ENCODE results near the gene CCDC24. TPM values are rescaled to one million over a fixed set of nuclear protein-coding genes. Genes with fewer than 3 reads are reported as not detected.

The CCDC24 gene
- total and polyA plus RNA-seq, 2 donors (not counting 3 experiments of a cell fraction or from before 2014, with no cell fraction given) = 2.2 to 3.1 TPM

DNA sequence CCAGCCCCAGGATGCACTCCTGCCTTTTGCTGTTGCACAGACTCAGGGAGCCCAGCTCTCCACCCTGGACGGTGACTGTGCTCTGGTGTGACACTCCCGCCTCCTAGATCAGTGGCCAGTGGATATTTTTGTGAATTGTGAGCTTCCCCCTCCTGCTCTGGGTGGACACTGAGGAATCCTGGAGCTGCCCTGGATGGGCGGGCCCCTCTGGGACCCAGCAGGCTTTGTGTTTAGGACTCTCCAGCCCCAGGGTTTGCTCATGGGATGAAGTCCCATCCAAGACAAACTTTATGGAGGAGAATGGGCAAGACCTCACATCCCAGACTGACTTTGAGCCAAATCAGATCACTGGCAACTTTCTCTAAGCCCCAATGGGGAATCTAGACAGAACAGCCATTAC, 23.8 kb downstream of the CCDC24 start:
- CTCF ChIA-PET = interaction anchor here (1.0 to 1.7 kb wide), 5 partner anchors 9 to 22 kb away, joined by 3 to 9 read pairs (median 4); no protein-coding TSS in a partner anchor
- Histone ChIP-seq H4K20me1 (replicated peaks; ENCODE audit: control insufficient read depth, extremely low read depth, insufficient read depth, low read length) (no peaks in the 10 kb centered on the region), H3K9me3 (replicated peaks; ENCODE audit: control insufficient read depth, insufficient read depth, low read length) (no peaks in the 10 kb centered on the region), H3K4me2 (ENCODE audit: insufficient read depth, low read length) (no peak overlapping the region), H3K36me3 (ENCODE audit: control insufficient read depth in 2 of 2, extremely low read depth in 1 of 2, insufficient read depth in 2 of 2, low read length in 2 of 2) (no peaks in the 10 kb centered on the region), H3K27me3 (ENCODE audit: control insufficient read depth in 2 of 2, insufficient read depth in 2 of 2, low read length in 2 of 2) (peaks cover 0 to 4% of the 10 kb centered on the region in 2 experiments), H2AFZ (ENCODE audit: low read depth, low read length) (no peak overlapping the region), H3K79me2 (ENCODE audit: control insufficient read depth, insufficient read depth, low read length) (no peaks in the 10 kb centered on the region), H3K27ac (ENCODE audit: insufficient read depth, low read depth, low read length) (no peak overlapping the region), H3K4me1 (ENCODE audit: control insufficient read depth, extremely low read depth, insufficient read depth, low read length) (no peaks in the 10 kb centered on the region), H3K4me3 (replicated peaks in 1 of 3; ENCODE audit: insufficient read depth in 1 of 3, low read depth in 1 of 3, low read length in 3 of 3) (no peak overlapping the region), H3K9me1 (replicated peaks; ENCODE audit: control insufficient read depth, extremely low read depth, insufficient read depth, low read length) (no peaks in the 10 kb centered on the region), H3K9ac (replicated peaks; ENCODE audit: extremely low read depth, insufficient read depth, low read length) (no peak overlapping the region)
- no peak for FAIRE-seq
- TF ChIP-seq POLR2A (IDR thresholded peaks at IDR 0.05; ENCODE audit: low read depth, low read length) (no peak), CTCF (IDR thresholded peaks at IDR 0.05; ENCODE audit: extremely low read depth in 1 of 2, insufficient read depth in 1 of 2, low read depth in 1 of 2, low read length in 2 of 2) (no peak), GATA2 (IDR thresholded peaks at IDR 0.05; ENCODE audit: insufficient read depth, insufficient read length, low read depth, low read length) (no peak), JUN (IDR thresholded peaks at IDR 0.05; ENCODE audit: borderline replicate concordance, insufficient read depth, insufficient read length, low read depth) (no peak), POLR2AphosphoS5 (IDR thresholded peaks at IDR 0.05; ENCODE audit: insufficient read depth, low read depth, low read length) (no peak), FOS (IDR thresholded peaks at IDR 0.05; ENCODE audit: borderline replicate concordance, insufficient read depth, low read length) (no peak), MAX (IDR thresholded peaks at IDR 0.05; ENCODE audit: insufficient read depth, insufficient read length) (no peak), EZH2 (IDR thresholded peaks at IDR 0.05; ENCODE audit: borderline replicate concordance, low read depth, low read length, severe bottlenecking) (no peak), MYC (IDR thresholded peaks at IDR 0.05; ENCODE audit: low read depth, low read length) (no peak)
- no peak for DNase-seq (ENCODE audit: low read depth, low spot score)
- BruUV-seq (replicated peaks) = no TSS peak
- POLR2A ChIA-PET = no interaction called here
- intact Hi-C loops (cut with micrococcal nuclease) (no loop called here), dilution Hi-C loops (cut with MboI; ENCODE audit: extremely low pct_ligation_motif_present, low sequenced_read_pairs) (no loop called here)

Measured in endothelial cell of umbilical vein (primary cell).